WTC11 (cell line): Measurements from ENCODE around the gene LDB2.

ENCODE experiments used
- SP1 ChIP-seq: sonication (generic); formaldehyde crosslinking; conservative IDR thresholded peaks from 2 replicates; pipeline ENCODE4 v1.8.1; 2022; ENCODE audit warnings: missing genetic modification reagents
- ZNF232 ChIP-seq: sonication (generic); formaldehyde crosslinking; IDR thresholded peaks from 2 replicates; pipeline ENCODE4 v1.8.0; 2022; ENCODE audit warnings: mild to moderate bottlenecking, missing genetic modification reagents
- ZNF416 ChIP-seq: fragments of 250-450 bp; sonication (Bioruptor Pico); IDR thresholded peaks from 2 replicates; pipeline ENCODE4 v1.9.0; 2021; ENCODE audit warnings: mild to moderate bottlenecking, inconsistent platforms
- TF ChIP-seq, protein P1 (sequence below): sonication (generic); formaldehyde crosslinking; IDR thresholded peaks from 2 replicates; pipeline ENCODE4 v1.8.0; 2022; ENCODE audit warnings: mild to moderate bottlenecking, missing genetic modification reagents
- TF ChIP-seq, protein P2 (sequence below): fragments of 200-600 bp; IDR thresholded peaks from 2 replicates; pipeline ENCODE4 v1.8.0; 2022; ENCODE audit warnings: antibody characterized with exemption

DNA sequence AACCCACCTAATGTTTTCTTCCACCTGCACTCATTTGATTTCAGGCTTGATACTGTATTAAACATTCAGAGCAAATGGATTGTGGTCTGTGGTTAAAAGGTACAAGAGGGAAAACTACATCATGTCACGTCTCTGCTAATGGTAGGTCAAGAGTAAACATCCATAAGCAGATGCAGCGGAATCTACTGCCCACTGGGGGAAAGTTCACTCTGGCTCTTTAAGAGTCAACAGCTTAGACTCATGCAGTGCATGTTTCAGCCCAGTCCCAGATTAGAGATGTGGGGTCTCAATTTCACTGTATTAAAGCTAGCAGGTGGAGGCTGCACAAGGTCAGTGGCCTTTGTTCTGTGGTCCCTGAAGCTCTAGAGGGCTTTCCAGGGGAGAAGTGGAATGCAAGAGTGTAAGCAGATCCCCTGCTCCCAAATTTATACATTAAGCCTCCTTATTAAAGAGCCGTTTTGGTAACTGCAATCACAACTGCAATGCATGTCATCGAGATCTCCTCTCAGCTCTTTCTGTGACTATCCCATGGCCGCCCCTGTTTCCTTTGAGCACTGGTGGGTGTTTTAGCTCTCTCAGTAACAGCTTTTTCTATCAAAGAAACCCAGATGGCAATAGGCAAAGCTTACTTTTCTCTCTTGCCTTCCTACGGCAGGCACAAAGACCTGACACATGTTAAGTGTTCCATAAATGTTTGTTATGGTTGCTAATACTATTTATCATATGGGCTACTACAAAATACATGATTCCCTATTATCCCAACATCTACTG lies 53.4 kb downstream of the LDB2 start:
- TF ChIP-seq, protein P1, sequence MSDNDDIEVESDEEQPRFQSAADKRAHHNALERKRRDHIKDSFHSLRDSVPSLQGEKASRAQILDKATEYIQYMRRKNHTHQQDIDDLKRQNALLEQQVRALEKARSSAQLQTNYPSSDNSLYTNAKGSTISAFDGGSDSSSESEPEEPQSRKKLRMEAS (CRISPR knock-in tag) = no peak
- TF ChIP-seq SP1 (CRISPR knock-in tag) (no peak), ZNF232 (CRISPR knock-in tag) (no peak), ZNF416 (CRISPR knock-in tag) (no peak)
- TF ChIP-seq, protein P2, sequence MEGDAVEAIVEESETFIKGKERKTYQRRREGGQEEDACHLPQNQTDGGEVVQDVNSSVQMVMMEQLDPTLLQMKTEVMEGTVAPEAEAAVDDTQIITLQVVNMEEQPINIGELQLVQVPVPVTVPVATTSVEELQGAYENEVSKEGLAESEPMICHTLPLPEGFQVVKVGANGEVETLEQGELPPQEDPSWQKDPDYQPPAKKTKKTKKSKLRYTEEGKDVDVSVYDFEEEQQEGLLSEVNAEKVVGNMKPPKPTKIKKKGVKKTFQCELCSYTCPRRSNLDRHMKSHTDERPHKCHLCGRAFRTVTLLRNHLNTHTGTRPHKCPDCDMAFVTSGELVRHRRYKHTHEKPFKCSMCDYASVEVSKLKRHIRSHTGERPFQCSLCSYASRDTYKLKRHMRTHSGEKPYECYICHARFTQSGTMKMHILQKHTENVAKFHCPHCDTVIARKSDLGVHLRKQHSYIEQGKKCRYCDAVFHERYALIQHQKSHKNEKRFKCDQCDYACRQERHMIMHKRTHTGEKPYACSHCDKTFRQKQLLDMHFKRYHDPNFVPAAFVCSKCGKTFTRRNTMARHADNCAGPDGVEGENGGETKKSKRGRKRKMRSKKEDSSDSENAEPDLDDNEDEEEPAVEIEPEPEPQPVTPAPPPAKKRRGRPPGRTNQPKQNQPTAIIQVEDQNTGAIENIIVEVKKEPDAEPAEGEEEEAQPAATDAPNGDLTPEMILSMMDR = no peak
